T-helper 17 cell (primary cell): ENCODE data around the gene DSTN. TPM values are rescaled to one million over a fixed set of nuclear protein-coding genes. Genes with fewer than 3 reads are reported as not detected.

Experiments used
- ATAC-seq: fragments of 150-1000 bp; cut with Tn5 transposase; 2 replicates; pipeline ENCODE4 v1.10.0; 2021; ENCODE audit warnings: mild to moderate bottlenecking, moderate library complexity
- DNase-seq, 3 donors: peaks; one replicate each; pipeline versions ENCODE4 v3.0.0 to v3.0.0-alpha.2; 2020 to 2021
- H3K9me3 ChIP-seq: one replicate; pipeline ENCODE4 v1.7.0; 2013; ENCODE audit warnings: low read length, mild to moderate bottlenecking; ENCODE audit not compliant: control insufficient read depth, poor library complexity, severe bottlenecking
- H3K27ac Mint-ChIP-seq: one replicate; pipeline ENCODE4 v1.8.0; 2022; ENCODE audit warnings: mild to moderate bottlenecking, moderate library complexity, mixed read lengths
- H3K27me3 Mint-ChIP-seq: one replicate; pipeline ENCODE4 v1.8.0; 2022; ENCODE audit warnings: mixed read lengths
- H3K36me3 Mint-ChIP-seq: one replicate; pipeline ENCODE4 v1.8.0; 2022; ENCODE audit warnings: low read depth, mixed read lengths
- H3K4me1 Mint-ChIP-seq: one replicate; pipeline ENCODE4 v1.8.0; 2022; ENCODE audit warnings: mild to moderate bottlenecking, mixed read lengths
- H3K4me3 Mint-ChIP-seq: one replicate; pipeline ENCODE4 v1.8.0; 2022; ENCODE audit warnings: mild to moderate bottlenecking, moderate library complexity, mixed read lengths
- total RNA-seq, 4 donors: library from RNA in 2 of 4; stranded (reverse) in 2 of 4; gene quantifications; one replicate each; pipeline ENCODE4 v1.2.3 and lab custom pipeline; 2022 to 2026

Gene DSTN
- total RNA-seq, 2 donors from 2014 or later, result 41.4 to 46.5 TPM

GRCh38 chr20:17598013-17598550, 28.2 kb downstream of the DSTN start:
- no peaks in the 10 kb centered on the region for H3K9me3 ChIP-seq
- ATAC-seq (no peak), DNase-seq (no peak)
- H3K4me1 Mint-ChIP-seq, result peaks cover 41% of the 10 kb centered on the region
- H3K27ac Mint-ChIP-seq, result no peak overlapping the region
- no peaks in the 10 kb centered on the region for H3K36me3 Mint-ChIP-seq
- H3K4me3 Mint-ChIP-seq, result no peak overlapping the region
- no peaks in the 10 kb centered on the region for H3K27me3 Mint-ChIP-seq

- no peaks in the 10 kb centered on the region for H3K9me3 ChIP-seq
- no peak for ATAC-seq
- peak overlapping the region; percentile 36 for H3K4me3 Mint-ChIP-seq
- H3K27me3 Mint-ChIP-seq, result no peaks in the 10 kb centered on the region
- peak overlapping the region; percentile 34 for H3K27ac Mint-ChIP-seq
- peaks cover 3% of the 10 kb centered on the region for H3K36me3 Mint-ChIP-seq
- DNase-seq, result no peak
- peaks cover 18% of the 10 kb centered on the region for H3K4me1 Mint-ChIP-seq
Observed at GRCh38 chr20:17601957-17602356, 32.1 kb downstream of the DSTN start.

GRCh38 chr20:17602493-17602892, 32.6 kb downstream of the DSTN start:
- Mint-ChIP-seq H3K36me3 (peaks cover 3% of the 10 kb centered on the region), H3K27ac (no peak overlapping the region), H3K27me3 (no peaks in the 10 kb centered on the region), H3K4me3 (no peak overlapping the region), H3K4me1 (peaks cover 14% of the 10 kb centered on the region)
- ATAC-seq (no peak), DNase-seq (no peak)
- H3K9me3 ChIP-seq, result no peaks in the 10 kb centered on the region

GRCh38 chr20:17605131-17605660, 35.3 kb downstream of the DSTN start:
- H3K4me3 Mint-ChIP-seq, result no peak overlapping the region
- H3K36me3 Mint-ChIP-seq, result peaks cover 3% of the 10 kb centered on the region

GRCh38 chr20:17606001-17606400, 36.1 kb downstream of the DSTN start:
- H3K36me3 Mint-ChIP-seq, result peaks cover 3% of the 10 kb centered on the region
- H3K9me3 ChIP-seq, result no peaks in the 10 kb centered on the region
- ATAC-seq, result no peak

More at GRCh38 chr20:17605131-17605660, 35.3 kb downstream of the DSTN start:
- no peak for DNase-seq
- H3K9me3 ChIP-seq, result no peaks in the 10 kb centered on the region
- no peak overlapping the region for H3K27ac Mint-ChIP-seq
- no peak for ATAC-seq
- no peaks in the 10 kb centered on the region for H3K27me3 Mint-ChIP-seq
- peaks cover 24% of the 10 kb centered on the region for H3K4me1 Mint-ChIP-seq

GRCh38 chr20:17608701-17609497, 39.0 kb downstream of the DSTN start:
- H3K27me3 Mint-ChIP-seq, result no peaks in the 10 kb centered on the region
- H3K4me3 Mint-ChIP-seq, result no peak overlapping the region
- H3K9me3 ChIP-seq, result no peaks in the 10 kb centered on the region
- H3K27ac Mint-ChIP-seq, result peak overlapping the region; percentile 91
- H3K4me1 Mint-ChIP-seq, result peaks cover 27% of the 10 kb centered on the region
- ATAC-seq (no peak), DNase-seq (no peak)
- H3K36me3 Mint-ChIP-seq, result no peaks in the 10 kb centered on the region

More at GRCh38 chr20:17606001-17606400, 36.1 kb downstream of the DSTN start:
- no peaks in the 10 kb centered on the region for H3K27me3 Mint-ChIP-seq
- peaks cover 29% of the 10 kb centered on the region for H3K4me1 Mint-ChIP-seq
- no peak overlapping the region for H3K27ac Mint-ChIP-seq
- H3K4me3 Mint-ChIP-seq, result no peak overlapping the region
- DNase-seq, result no peak

GRCh38 chr20:17609811-17610377, 40.0 kb downstream of the DSTN start:
- peak overlapping the region; percentile 91 for H3K27ac Mint-ChIP-seq
- ATAC-seq (no peak), DNase-seq (no peak)
- H3K4me1 Mint-ChIP-seq, result peaks cover 28% of the 10 kb centered on the region
- peaks cover 2% of the 10 kb centered on the region for H3K36me3 Mint-ChIP-seq
- peak overlapping the region; percentile 71 for H3K4me3 Mint-ChIP-seq
- no peaks in the 10 kb centered on the region for H3K27me3 Mint-ChIP-seq
- H3K9me3 ChIP-seq, result no peaks in the 10 kb centered on the region

GRCh38 chr20:17610566-17611289, 40.9 kb downstream of the DSTN start:
- Mint-ChIP-seq H3K36me3 (peaks cover 2% of the 10 kb centered on the region), H3K4me3 (peak overlapping the region; percentile 71), H3K4me1 (peaks cover 26% of the 10 kb centered on the region), H3K27ac (peak overlapping the region; percentile 91), H3K27me3 (no peaks in the 10 kb centered on the region)
- peak; percentile 86 for ATAC-seq
- DNase-seq, result peak; percentile 36 to 51 (median 44)
- no peaks in the 10 kb centered on the region for H3K9me3 ChIP-seq

- Mint-ChIP-seq H3K36me3 (peaks cover 2% of the 10 kb centered on the region), H3K4me3 (peak overlapping the region; percentile 78), H3K4me1 (peaks cover 26% of the 10 kb centered on the region), H3K27ac (peak overlapping the region; percentile 91), H3K27me3 (no peaks in the 10 kb centered on the region)
- DNase-seq, result peak in 1 of 3 donors; percentile 18
- no peaks in the 10 kb centered on the region for H3K9me3 ChIP-seq
- peak; percentile 39 for ATAC-seq
Observed at GRCh38 chr20:17611290-17611539, 41.3 kb downstream of the DSTN start.

GRCh38 chr20:17611540-17612286, 41.8 kb downstream of the DSTN start:
- Mint-ChIP-seq H3K4me1 (peaks cover 26% of the 10 kb centered on the region), H3K4me3 (peak overlapping the region; percentile 78), H3K27me3 (no peaks in the 10 kb centered on the region), H3K36me3 (peaks cover 2% of the 10 kb centered on the region), H3K27ac (peak overlapping the region; percentile 91)
- no peaks in the 10 kb centered on the region for H3K9me3 ChIP-seq
- DNase-seq (peak in 1 of 3 donors; percentile 8), ATAC-seq (no peak)

- ATAC-seq (peak; percentile 58), DNase-seq (peak in 1 of 3 donors; percentile 9)
- Mint-ChIP-seq H3K27ac (peak overlapping the region; percentile 91), H3K36me3 (peaks cover 2% of the 10 kb centered on the region), H3K4me3 (peak overlapping the region; percentile 78), H3K4me1 (peaks cover 26% of the 10 kb centered on the region), H3K27me3 (no peaks in the 10 kb centered on the region)
- no peaks in the 10 kb centered on the region for H3K9me3 ChIP-seq
Observed at GRCh38 chr20:17612287-17612991, 42.6 kb downstream of the DSTN start.

GRCh38 chr20:17612992-17613327, 43.1 kb downstream of the DSTN start:
- Mint-ChIP-seq H3K27me3 (no peaks in the 10 kb centered on the region), H3K27ac (peak overlapping the region; percentile 91), H3K36me3 (peaks cover 2% of the 10 kb centered on the region), H3K4me3 (no peak overlapping the region), H3K4me1 (peaks cover 22% of the 10 kb centered on the region)
- ATAC-seq, result no peak
- H3K9me3 ChIP-seq, result no peaks in the 10 kb centered on the region
- no peak for DNase-seq
